A549 (cell line): ENCODE data around the gene MAP2.

ENCODE experiments used
- CTCF ChIP-seq: fragments of >200 bp; sonication (Bioruptor Twin); formaldehyde crosslinking; IDR thresholded peaks from 3 replicates; pipeline ENCODE4 v1.5.1; 2016
- ESRRA ChIP-seq: fragments of 150-350 bp; IDR thresholded peaks from 2 replicates; pipeline ENCODE4 v1.6.1; 2014; ENCODE audit warnings: mild to moderate bottlenecking, low read length, borderline replicate concordance
- KDM1A ChIP-seq: fragments of 200-600 bp; sonication (generic); IDR thresholded peaks from 2 replicates; pipeline ENCODE4 v1.6.1; 2016; ENCODE audit warnings: low read depth, mild to moderate bottlenecking
- MYC ChIP-seq: IDR thresholded peaks from 2 replicates; pipeline ENCODE4 v1.6.1; 2012; ENCODE audit warnings: mild to moderate bottlenecking, inconsistent platforms, low read length, improper control_type of control experiment, borderline replicate concordance
- NR3C1 ChIP-seq: fragments of >200 bp; sonication (Bioruptor Twin); formaldehyde crosslinking; IDR thresholded peaks from 3 replicates; pipeline ENCODE4 v1.6.1; 2017
- PBX3 ChIP-seq: IDR thresholded peaks from 2 replicates; pipeline ENCODE4 v1.6.1; 2012
- POLR2A ChIP-seq: IDR thresholded peaks from 2 replicates; pipeline ENCODE4 v1.6.1; 2012; ENCODE audit warnings: mild to moderate bottlenecking, low read length
- RCOR1 ChIP-seq: fragments of 150-350 bp; IDR thresholded peaks from 2 replicates; pipeline ENCODE4 v1.6.1; 2014; ENCODE audit warnings: antibody characterized with exemption, low read length, low read depth

- TF ChIP-seq POLR2A = no peak
- no peak for TF ChIP-seq CTCF
- TF ChIP-seq MYC = no peak
- no peak for TF ChIP-seq PBX3
- no peak for TF ChIP-seq ESRRA
- no peak for TF ChIP-seq RCOR1
- no peak for TF ChIP-seq NR3C1
- no peak for TF ChIP-seq KDM1A
These were observed 47.2 kb upstream of the MAP2 start for GRCh38 chr2:209376686-209377085.
